Uterus (tissue), 2 donors: ENCODE measurements around the gene SSBP3.

Source experiments
- POLR2A ChIP-seq, 2 donors: fragments of 450-650 bp; IDR thresholded peaks; one replicate each; pipeline ENCODE4 v1.6.1; 2016; ENCODE audit warnings: antibody characterized with exemption in 2 of 2, mild to moderate bottlenecking in 1 of 2, moderate library complexity in 1 of 2
- TF ChIP-seq, protein P1 (sequence below), 4 experiments: fragments of 200-600 bp in 2 of 4; fragments of 450-650 bp in 2 of 4; sonication (generic) in 2 of 4; IDR thresholded peaks; one replicate each; pipeline ENCODE4 v1.5.1; 2016 to 2019; ENCODE audit warnings: antibody characterized with exemption in 4 of 4, mild to moderate bottlenecking in 2 of 4, moderate library complexity in 1 of 4

GRCh38 chr1:54347261-54347954 lies 58.8 kb downstream of the SSBP3 start:
- TF ChIP-seq, protein P1, sequence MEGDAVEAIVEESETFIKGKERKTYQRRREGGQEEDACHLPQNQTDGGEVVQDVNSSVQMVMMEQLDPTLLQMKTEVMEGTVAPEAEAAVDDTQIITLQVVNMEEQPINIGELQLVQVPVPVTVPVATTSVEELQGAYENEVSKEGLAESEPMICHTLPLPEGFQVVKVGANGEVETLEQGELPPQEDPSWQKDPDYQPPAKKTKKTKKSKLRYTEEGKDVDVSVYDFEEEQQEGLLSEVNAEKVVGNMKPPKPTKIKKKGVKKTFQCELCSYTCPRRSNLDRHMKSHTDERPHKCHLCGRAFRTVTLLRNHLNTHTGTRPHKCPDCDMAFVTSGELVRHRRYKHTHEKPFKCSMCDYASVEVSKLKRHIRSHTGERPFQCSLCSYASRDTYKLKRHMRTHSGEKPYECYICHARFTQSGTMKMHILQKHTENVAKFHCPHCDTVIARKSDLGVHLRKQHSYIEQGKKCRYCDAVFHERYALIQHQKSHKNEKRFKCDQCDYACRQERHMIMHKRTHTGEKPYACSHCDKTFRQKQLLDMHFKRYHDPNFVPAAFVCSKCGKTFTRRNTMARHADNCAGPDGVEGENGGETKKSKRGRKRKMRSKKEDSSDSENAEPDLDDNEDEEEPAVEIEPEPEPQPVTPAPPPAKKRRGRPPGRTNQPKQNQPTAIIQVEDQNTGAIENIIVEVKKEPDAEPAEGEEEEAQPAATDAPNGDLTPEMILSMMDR (IDR thresholded peaks at IDR 0.05) = no peak
- TF ChIP-seq POLR2A (IDR thresholded peaks at IDR 0.05) = no peak
